Activated CD4-positive, alpha-beta T cell treated with anti-CD3 and anti-CD28 coated beads for 48 hours (primary cell): ENCODE data around the gene PRIMPOL.
"Not testable (repeated sequence)": the region's sequence is repeated elsewhere in the genome, so short reads cannot be mapped to it uniquely, and the experiment has no call there.

Experiments
- DNase-seq: peaks from one replicate; pipeline ENCODE4 v3.0.0-alpha.2; 2020

The PRIMPOL gene

DNA sequence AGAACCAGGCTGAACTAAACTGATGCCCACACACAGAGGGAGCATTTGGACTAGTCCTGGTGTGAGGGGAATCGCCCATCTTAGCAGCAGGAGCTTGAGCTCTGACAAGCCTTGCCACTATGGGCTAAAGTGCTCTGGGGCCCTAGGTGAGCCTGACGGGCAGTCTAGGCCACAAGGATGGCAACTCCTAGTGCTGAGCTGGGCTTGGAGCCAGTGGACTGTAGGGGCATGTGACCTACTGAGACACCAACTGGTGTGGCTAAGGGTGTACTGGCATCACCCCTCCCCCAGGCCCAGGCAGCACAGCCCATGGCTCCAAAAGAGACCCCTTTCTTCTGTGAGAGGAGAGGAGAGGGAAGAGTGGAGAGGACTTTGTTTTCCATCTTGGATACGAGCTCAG lies 69.9 kb downstream of the PRIMPOL start:
- DNase-seq = no peak

DNA sequence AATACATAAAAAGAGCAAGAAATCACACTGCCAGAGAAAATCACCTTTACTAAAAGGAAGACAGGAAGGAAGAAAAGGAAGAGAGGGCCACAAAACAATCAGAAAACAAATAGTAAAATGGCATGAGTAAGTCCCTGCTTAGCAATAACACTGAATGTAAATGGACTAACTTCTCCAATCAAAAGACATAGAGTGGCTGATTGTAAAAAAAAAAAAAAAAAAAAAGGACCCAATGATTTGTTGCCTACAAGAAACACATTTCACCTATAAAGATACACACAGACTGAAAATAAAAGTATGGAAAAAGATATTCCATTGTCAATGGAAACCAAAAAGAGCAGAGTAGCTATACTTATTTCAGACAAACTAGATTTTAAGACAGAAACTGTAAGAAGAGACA lies 71.7 kb downstream of the PRIMPOL start:
- DNase-seq = no peak

DNA sequence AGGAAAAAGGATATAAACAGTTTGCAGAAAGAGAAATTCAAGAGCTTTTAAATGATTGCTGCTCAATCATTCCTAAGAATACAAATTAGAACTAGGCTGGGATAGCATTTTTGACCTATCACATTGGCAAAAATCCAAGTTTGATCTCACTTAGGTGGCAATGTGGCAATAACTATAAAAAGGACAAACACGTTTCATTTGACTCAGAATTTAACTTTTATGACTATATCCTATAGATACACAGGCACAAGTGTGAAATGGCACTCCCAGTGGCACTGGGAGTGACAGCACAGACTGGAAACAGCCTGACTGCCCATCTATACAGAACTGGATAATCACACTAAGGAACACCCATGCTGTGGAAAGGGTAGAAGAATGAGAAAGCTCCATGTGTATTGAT lies 73.3 kb downstream of the PRIMPOL start:
- DNase-seq = no peak

DNA sequence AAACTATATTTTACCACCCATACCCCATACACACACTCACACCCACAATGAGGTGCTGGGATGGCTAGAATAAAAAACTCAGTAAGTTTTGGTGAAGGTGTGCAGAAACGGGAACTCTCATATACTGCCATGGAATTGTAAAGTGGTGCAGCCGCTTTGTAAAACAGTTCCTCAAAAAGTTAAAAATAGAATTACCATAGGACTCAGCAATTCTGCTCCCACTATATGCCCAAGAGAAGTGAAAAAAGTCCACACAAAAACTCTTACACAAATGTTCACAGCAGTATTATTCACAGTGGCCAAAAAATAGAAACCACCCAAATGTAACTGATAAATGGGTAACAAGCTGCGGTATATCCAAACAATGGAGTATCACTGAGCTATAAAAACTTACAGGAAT lies 77.9 kb downstream of the PRIMPOL start:
- DNase-seq = no peak

DNA sequence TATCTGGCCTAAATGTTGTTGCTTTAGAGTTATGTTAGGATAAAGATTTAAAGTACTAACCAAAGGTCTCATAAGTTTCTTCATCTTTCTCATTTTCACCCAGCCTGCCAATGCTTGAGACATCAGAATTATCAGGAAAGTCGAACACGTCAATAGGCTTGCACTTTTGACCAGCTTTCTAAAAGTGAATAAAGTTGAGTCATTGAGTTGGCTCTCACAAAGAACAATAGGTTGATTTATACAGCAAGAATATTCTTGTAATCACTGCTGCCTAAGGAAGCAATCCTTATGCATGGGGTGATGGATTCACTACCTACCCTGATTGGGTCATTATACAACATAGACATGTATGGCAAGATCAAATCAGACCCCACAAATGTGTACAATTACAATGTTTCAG lies 79.3 kb downstream of the PRIMPOL start:
- DNase-seq = no peak

DNA sequence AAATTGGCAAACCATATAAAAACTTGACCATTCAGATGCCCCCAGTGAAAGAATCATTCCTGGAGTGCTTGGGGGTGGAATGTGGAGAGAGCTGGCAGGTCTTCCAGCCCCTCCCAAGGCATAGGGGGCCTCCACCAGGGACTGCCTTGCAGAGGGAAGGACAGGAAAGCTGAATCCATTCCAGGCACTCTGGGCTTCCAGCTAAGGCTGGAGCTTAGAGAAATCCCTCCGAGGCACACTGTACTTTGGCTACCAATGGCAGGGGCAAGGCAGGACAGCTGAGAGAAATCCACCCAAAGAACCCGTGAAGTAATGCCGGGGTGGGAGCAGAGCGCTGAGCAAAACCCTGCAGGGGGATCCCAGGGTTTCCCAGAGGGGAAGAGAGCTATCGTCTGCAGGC lies 80.4 kb downstream of the PRIMPOL start:
- no peak for DNase-seq

DNA sequence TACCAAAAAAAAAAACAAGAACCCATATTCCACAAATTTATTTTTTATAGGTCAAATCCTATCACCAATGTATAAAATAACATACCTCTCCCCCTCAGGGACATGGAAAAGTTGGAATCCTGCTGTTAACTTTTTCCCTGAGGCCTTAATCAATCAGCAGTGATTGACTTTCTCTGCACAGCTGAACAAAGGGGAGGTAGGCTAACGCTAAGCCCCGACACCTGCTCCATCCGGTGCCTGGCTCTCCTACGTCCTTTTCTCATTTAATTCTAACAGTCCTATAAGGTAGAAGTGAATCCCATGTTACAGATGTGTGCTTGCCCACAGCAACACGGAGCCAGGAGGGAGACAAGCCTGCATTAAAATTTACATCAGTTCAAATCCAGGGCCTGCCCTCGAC lies 81.5 kb downstream of the PRIMPOL start:
- DNase-seq = no peak

DNA sequence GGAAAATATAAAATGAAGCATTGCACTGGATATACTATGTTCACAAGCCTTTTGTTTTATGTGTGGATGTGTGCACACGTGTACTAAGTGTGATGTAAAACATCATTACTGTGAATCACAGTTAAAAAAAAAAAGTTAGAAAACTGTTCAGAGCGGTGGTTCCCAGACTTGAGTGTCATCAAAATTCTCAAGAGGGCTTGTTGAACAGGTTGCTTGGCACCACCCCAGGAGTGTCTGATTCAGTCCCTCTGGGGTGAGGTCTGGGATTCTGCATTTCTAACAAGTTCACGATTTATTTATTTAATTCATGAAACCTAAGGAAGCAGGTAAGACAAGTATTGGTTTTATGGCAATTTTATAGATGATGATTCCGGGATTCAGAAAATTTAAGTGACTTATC lies 82.6 kb downstream of the PRIMPOL start:
- DNase-seq = peak; percentile 17

DNA sequence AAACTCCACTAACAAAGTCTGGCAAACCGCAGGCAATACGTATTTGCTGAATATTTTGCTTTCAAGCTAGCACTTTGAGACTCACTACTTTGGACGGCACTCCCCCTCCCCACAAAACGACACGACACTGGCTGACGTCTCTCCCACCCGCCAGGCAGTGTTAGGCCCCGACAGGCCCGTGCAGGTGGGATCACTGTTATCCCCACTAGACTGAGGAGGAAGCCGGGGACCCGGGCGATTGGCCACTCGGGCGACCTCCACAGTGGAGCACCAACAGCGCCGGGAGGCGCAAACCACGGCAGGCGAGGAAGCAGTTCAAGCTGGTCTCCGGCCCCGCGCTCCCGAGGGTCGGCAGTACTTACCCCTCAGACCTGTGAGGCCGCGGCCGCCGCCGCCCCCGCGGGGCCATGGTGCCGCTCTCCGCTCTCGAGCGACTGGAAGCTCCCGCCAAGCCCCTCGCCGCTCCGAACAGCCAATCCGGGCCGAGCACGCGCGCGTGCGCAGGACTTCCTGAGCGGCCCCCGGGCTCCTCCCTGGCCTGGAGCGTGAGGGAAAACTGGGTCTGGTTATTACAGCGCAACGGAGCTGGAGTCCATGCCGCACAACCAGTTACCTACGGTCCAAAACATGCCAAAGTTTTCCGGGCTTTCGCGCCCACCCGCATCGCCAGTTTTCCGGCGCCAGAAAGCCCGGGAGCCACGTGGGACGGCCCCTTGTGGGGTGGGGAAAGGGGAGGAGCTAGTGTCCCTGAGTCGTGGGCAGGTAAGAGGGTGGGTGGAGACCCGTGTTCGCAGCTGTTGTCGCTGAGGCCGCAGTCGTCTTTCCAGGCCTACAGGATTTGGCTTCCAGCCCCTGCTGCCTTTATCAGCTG lies 84.4 kb downstream of the PRIMPOL start, which contains the start of gene CENPU:
CENPU (minus strand) TSS at position 443 of the 871 bp plus-strand sequence; CDS start at position 409, 34 bp downstream.
- peak; percentile 97 for DNase-seq

DNA sequence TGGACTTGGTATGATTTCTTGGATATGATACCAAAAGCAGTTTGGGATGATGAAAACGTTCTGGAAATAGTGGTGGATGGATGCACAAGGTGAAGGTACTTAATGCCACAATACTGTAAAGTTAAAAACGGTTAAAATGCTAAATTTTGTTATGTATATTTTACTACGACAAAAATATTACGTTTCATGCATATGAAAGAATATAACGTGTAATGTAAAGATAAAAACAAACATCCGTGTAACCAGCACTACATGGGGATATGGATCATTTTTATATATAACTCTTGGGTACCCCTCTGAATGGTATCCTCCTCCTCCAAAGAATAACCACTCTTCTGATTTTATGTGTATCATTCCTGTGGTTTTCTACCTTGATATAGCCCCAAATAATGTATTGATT lies 85.2 kb downstream of the PRIMPOL start:
- no peak for DNase-seq

DNA sequence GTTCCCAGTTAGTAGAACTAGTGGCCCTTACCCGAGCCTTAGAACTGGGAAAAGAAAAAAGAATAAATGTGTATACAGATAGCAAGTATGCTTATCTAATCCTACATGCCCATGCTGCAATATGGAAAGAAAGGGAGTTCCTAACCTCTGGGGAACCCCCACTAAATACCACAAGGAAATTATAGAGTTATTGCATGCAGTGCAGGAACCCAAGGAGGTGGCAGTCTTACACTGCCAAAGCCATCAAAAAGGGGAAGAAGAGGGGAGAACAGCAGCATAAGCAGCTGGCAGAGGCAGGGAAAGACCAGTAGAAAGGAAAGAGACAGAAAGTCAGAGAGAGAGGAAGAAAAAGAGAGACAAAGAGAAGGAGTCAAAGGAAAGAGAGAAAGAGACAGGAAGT lies 90.0 kb downstream of the PRIMPOL start:
- DNase-seq = not testable (repeated sequence)

DNA sequence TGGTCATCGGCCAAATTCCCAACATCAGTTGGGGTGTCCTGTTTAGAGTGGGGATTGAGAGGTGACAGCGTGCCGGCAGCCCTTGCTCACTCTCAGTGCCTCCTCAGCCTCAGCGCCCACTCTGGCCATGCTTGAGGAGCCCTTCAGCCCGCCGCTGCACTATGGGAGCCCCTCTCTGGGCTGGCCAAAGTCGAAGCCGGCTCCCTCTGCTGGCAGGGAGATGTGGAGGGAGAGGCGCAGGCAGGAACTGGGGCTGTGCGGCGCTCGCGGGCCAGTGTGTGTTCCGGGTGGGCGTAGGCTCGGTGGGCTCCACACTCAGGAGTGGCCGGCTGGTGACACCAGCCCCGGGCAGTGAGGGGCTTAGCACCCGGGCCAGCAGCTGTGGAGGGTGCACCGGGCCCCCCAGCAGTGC lies 91.4 kb downstream of the PRIMPOL start:
- no peak for DNase-seq

DNA sequence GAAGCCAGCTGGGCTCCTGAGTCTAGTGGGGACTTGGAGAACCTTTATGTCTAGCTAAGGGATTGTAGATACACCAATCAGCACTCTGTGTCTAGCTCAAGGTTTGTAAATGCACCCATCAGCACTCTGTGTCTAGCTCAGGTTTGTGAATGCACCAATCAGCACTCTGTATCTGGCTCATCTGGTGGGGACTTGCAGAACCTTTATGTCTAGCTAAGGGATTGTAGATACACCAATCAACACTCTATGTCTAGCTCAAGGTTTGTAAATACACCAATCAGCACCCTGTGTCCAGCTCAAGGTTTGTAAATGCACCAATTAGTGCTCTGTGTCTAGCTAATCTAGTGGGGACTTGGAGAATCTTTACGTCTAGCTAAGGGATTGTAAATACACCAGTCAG lies 92.1 kb downstream of the PRIMPOL start:
- not testable (repeated sequence) for DNase-seq

DNA sequence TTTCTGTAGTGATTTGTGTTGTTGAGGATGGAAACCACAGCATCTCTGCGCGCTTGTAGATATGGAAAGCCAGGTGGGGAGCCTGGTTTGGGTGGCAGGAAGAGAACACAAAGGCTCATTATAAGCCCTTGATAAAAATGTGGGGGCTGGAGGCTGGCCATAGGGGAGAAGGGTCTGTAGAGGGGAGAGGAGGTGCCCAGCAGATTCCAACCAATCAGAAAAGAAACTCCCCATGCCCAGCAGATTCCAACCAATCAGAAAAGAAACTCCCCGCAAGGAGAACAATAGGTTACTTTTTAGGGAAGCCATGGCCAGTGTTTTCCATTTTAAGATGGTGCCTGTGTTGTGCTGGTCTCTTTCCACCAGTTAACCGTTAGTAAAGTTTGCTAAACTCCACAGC lies 94.1 kb downstream of the PRIMPOL start:
- DNase-seq = no peak

DNA sequence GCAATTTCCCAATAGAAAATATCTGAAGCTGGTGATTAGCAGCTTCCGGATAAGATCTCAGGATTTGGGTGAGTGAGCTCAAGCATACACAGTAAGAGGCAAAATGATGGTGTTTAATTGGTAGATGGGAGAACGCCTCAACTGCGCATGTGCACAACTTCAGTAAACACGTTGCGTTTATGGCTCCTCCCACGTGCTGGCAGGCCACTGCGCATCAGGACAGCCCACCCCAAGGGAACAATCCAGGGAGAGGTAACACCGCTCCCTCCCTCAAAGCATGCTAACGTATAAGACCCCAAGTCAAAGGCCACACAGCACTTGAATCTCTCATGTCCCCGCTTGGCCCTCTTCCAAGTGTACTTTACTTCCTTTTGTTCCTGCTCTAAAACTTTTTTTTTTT lies 94.7 kb downstream of the PRIMPOL start:
- DNase-seq = no peak
